HepG2 (cell line): ENCODE results near the gene GZF1. TPM values are rescaled to one million over a fixed set of nuclear protein-coding genes. Genes with fewer than 3 reads are reported as not detected.

Experiments
- ATF1 ChIP-seq: IDR thresholded peaks from 2 replicates; pipeline ENCODE4 v1.6.1; 2016; ENCODE audit warnings: mild to moderate bottlenecking, control low read depth
- ESRRA ChIP-seq: sonication (generic); formaldehyde crosslinking; IDR thresholded peaks from 2 replicates; pipeline ENCODE4 v1.5.1; 2020; ENCODE audit warnings: mild to moderate bottlenecking, low read depth, missing genetic modification reagents
- FOXO1 ChIP-seq: sonication (generic); formaldehyde crosslinking; IDR thresholded peaks from 2 replicates; pipeline ENCODE4 v1.4.0; 2020; ENCODE audit warnings: missing genetic modification reagents
- SMAD9 ChIP-seq: sonication (generic); formaldehyde crosslinking; IDR thresholded peaks from 2 replicates; pipeline ENCODE4 v1.5.1; 2020; ENCODE audit warnings: mild to moderate bottlenecking, missing genetic modification reagents
- ZBTB25 ChIP-seq: IDR thresholded peaks from 2 replicates; pipeline ENCODE4 v1.6.1; 2018; ENCODE audit warnings: missing genetic modification reagents
- ZFP41 ChIP-seq: sonication (generic); formaldehyde crosslinking; IDR thresholded peaks from 2 replicates; pipeline ENCODE4 v1.4.0; 2020; ENCODE audit warnings: mild to moderate bottlenecking, missing genetic modification reagents, borderline replicate concordance
- ZNF468 ChIP-seq: sonication (generic); formaldehyde crosslinking; IDR thresholded peaks from 2 replicates; pipeline ENCODE4 v1.8.0; 2022; ENCODE audit warnings: mild to moderate bottlenecking, moderate library complexity, missing genetic modification reagents
- ZNF674 ChIP-seq: sonication (generic); formaldehyde crosslinking; IDR thresholded peaks from 2 replicates; pipeline ENCODE4 v1.5.0; 2020; ENCODE audit warnings: low read depth, mild to moderate bottlenecking, missing genetic modification reagents
- ZNF770 ChIP-seq: sonication (generic); formaldehyde crosslinking; IDR thresholded peaks from 2 replicates; pipeline ENCODE4 v1.5.0; 2020; ENCODE audit warnings: mild to moderate bottlenecking, missing genetic modification reagents
- polyA plus RNA-seq, 8 experiments: library from polyadenylated mRNA; depleted of rRNA in 3 of 8; stranded (reverse) in 7 of 8; unstranded in 1 of 8; fragments of >200 nt; fragmentation: Illumina TruSeq in 4 of 8; extraction: Trizol in 4 of 8; gene quantifications; 2 replicates each; pipeline versions ENCODE4 v1.2.1 to v1.2.3, GENCODE V29; 2011 to 2016; ENCODE audit warnings: low read depth in 4 of 8, missing spikeins in 1 of 8, mixed read lengths in 1 of 8; ENCODE audit not compliant: insufficient read depth in 1 of 8
- total RNA-seq, 5 experiments: library from RNA; depleted of rRNA; stranded (reverse); fragments of >200 nt; fragmentation: Illumina TruSeq; extraction: Trizol; gene quantifications; 2 replicates each; pipeline ENCODE4 v1.2.3, GENCODE V29; 2016; ENCODE audit warnings: low read depth in 1 of 5
- TF ChIP-seq, protein P1 (sequence below): sonication (generic); formaldehyde crosslinking; IDR thresholded peaks from 2 replicates; pipeline ENCODE4 v1.4.0; 2020; ENCODE audit warnings: mild to moderate bottlenecking, missing genetic modification reagents, borderline replicate concordance
- TF ChIP-seq, protein P2 (sequence below): sonication (generic); formaldehyde crosslinking; IDR thresholded peaks from 2 replicates; pipeline ENCODE4 v1.4.0; 2020; ENCODE audit warnings: missing genetic modification reagents

Gene GZF1
- total and polyA plus RNA-seq, 2 of the 13 experiments (the other 11 are each of a cell fraction or from before 2014, with no cell fraction given) = 16.9 to 26.0 TPM

GRCh38 chr20:23337312-23337711 is 24.7 kb upstream of the GZF1 start (continued):
- TF ChIP-seq ZNF770 (CRISPR knock-in tag) = no peak
- TF ChIP-seq FOXO1 = no peak
- no peak for TF ChIP-seq ATF1 (CRISPR knock-in tag)
- no peak for TF ChIP-seq ZFP41 (CRISPR knock-in tag)
- TF ChIP-seq ZBTB25 (CRISPR knock-in tag) = no peak
- TF ChIP-seq, protein P1, sequence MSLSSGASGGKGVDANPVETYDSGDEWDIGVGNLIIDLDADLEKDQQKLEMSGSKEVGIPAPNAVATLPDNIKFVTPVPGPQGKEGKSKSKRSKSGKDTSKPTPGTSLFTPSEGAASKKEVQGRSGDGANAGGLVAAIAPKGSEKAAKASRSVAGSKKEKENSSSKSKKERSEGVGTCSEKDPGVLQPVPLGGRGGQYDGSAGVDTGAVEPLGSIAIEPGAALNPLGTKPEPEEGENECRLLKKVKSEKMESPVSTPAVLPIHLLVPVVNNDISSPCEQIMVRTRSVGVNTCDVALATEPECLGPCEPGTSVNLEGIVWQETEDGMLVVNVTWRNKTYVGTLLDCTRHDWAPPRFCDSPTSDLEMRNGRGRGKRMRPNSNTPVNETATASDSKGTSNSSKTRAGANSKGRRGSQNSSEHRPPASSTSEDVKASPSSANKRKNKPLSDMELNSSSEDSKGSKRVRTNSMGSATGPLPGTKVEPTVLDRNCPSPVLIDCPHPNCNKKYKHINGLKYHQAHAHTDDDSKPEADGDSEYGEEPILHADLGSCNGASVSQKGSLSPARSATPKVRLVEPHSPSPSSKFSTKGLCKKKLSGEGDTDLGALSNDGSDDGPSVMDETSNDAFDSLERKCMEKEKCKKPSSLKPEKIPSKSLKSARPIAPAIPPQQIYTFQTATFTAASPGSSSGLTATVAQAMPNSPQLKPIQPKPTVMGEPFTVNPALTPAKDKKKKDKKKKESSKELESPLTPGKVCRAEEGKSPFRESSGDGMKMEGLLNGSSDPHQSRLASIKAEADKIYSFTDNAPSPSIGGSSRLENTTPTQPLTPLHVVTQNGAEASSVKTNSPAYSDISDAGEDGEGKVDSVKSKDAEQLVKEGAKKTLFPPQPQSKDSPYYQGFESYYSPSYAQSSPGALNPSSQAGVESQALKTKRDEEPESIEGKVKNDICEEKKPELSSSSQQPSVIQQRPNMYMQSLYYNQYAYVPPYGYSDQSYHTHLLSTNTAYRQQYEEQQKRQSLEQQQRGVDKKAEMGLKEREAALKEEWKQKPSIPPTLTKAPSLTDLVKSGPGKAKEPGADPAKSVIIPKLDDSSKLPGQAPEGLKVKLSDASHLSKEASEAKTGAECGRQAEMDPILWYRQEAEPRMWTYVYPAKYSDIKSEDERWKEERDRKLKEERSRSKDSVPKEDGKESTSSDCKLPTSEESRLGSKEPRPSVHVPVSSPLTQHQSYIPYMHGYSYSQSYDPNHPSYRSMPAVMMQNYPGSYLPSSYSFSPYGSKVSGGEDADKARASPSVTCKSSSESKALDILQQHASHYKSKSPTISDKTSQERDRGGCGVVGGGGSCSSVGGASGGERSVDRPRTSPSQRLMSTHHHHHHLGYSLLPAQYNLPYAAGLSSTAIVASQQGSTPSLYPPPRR (CRISPR knock-in tag) = no peak
- no peak for TF ChIP-seq ZNF468
- TF ChIP-seq ESRRA (CRISPR knock-in tag) = no peak
- no peak for TF ChIP-seq ZNF674
- TF ChIP-seq, protein P2, sequence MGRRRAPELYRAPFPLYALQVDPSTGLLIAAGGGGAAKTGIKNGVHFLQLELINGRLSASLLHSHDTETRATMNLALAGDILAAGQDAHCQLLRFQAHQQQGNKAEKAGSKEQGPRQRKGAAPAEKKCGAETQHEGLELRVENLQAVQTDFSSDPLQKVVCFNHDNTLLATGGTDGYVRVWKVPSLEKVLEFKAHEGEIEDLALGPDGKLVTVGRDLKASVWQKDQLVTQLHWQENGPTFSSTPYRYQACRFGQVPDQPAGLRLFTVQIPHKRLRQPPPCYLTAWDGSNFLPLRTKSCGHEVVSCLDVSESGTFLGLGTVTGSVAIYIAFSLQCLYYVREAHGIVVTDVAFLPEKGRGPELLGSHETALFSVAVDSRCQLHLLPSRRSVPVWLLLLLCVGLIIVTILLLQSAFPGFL = no peak
- no peak for TF ChIP-seq SMAD9 (CRISPR knock-in tag)
